Heart left ventricle (tissue), 16 donors: ENCODE results near the gene EIF1. TPM values are rescaled to one million over a fixed set of nuclear protein-coding genes. Genes with fewer than 3 reads are reported as not detected.

ENCODE experiments used
- ATAC-seq, 4 donors: fragments of 200-7000 bp; cut with Tn5 transposase; one replicate each; pipeline ENCODE4 v1.9.1; 2020 to 2022; ENCODE audit warnings: moderate library complexity in 4 of 4, mild to moderate bottlenecking in 3 of 4, moderate number of reproducible peaks in 1 of 4
- DNase-seq, 5 donors: peaks; one replicate each; pipeline ENCODE4 v3.0.0-alpha.2; 2020
- H3K27ac ChIP-seq, 12 donors: fragments of 200-600 bp; sonication (generic) in 4 of 12; one replicate each; pipeline versions ENCODE4 v1.5.0 to v1.8.0; 2016 to 2022; ENCODE audit warnings: mild to moderate bottlenecking in 2 of 12
- H3K27me3 ChIP-seq, 9 donors: fragments of 200-600 bp; sonication (generic) in 2 of 9; one replicate each; pipeline versions ENCODE4 v1.5.1 to v1.8.0; 2016 to 2022; ENCODE audit warnings: mild to moderate bottlenecking in 3 of 9
- H3K36me3 ChIP-seq, 9 donors: fragments of 200-600 bp; sonication (generic) in 2 of 9; one replicate each; pipeline versions ENCODE4 v1.5.0 to v1.8.0; 2018 to 2022; ENCODE audit warnings: mild to moderate bottlenecking in 2 of 9
- H3K4me1 ChIP-seq, 12 donors: fragments of 200-600 bp; sonication (generic) in 4 of 12; one replicate each; pipeline versions ENCODE4 v1.5.0 to v1.8.0; 2016 to 2022; ENCODE audit warnings: mild to moderate bottlenecking in 3 of 12
- H3K4me3 ChIP-seq, 12 donors: fragments of 200-600 bp; sonication (generic) in 4 of 12; one replicate each; pipeline versions ENCODE4 v1.5.0 to v1.8.0; 2017 to 2022; ENCODE audit warnings: mild to moderate bottlenecking in 9 of 12, moderate library complexity in 4 of 12
- H3K9me3 ChIP-seq, 12 donors: fragments of 200-600 bp; sonication (generic) in 4 of 12; one replicate each; pipeline versions ENCODE4 v1.5.0 to v1.8.0; 2016 to 2022; ENCODE audit warnings: mild to moderate bottlenecking in 1 of 12
- POLR2A ChIP-seq, 2 donors: fragments of 450-650 bp; IDR thresholded peaks; one replicate each; pipeline ENCODE4 v1.6.1; 2017; ENCODE audit warnings: antibody characterized with exemption in 2 of 2, mild to moderate bottlenecking in 2 of 2, moderate library complexity in 2 of 2
- WGBS, 4 donors: extraction: QIAGEN DNeasy Blood & Tissue Kit in 2 of 4; methylation state at CpG; one replicate each; pipeline versions ENCODE4 v1.1.5 to v1.1.7; 2013 to 2018; 5-methylcytosine and 5-hydroxymethylcytosine counted together
- intact Hi-C, 10 donors: fragments of 100-400 bp; cut with DNase I; formaldehyde crosslinking; loops; one replicate each; pipeline versions ENCODE4 v1.11.1 to v1.14.2; 2022
- polyA plus RNA-seq, 2 donors: library from polyadenylated mRNA; stranded (reverse); fragments of 200-250 nt; gene quantifications; one replicate each; pipeline ENCODE4 v1.2.3, GENCODE V29; 2013
- total RNA-seq, 9 donors: library from RNA; depleted of rRNA in 2 of 9; stranded (reverse); fragments of >200 nt in 2 of 9; fragmentation: NEBNext Ultra II Directional in 3 of 9; extraction: Animal tissue kit (Norgen Biotek cat#: 25700) in 3 of 9; gene quantifications; one replicate each; pipeline versions ENCODE4 v1.1.0 to v1.2.4, GENCODE V29; 2016 to 2023
- TF ChIP-seq, protein P1 (sequence below), 12 donors: fragments of 200-600 bp; sonication (generic) in 4 of 12; IDR thresholded peaks; one replicate each; pipeline versions ENCODE4 v1.5.0 to v1.8.0; 2018 to 2022; ENCODE audit warnings: antibody characterized with exemption in 12 of 12, mild to moderate bottlenecking in 5 of 12
- donor health status: ischemic (EF 13 %, LVEDD 7.1; RV severe dilation, severe dysfunction).
- donor health status: healthy with polysubstance abuse.
- donor health status: DM: no; HTN: yes; CAD: no.
- donor health status: DM: no; HTN: no; CAD: no.
- donor health status: ischemic (EF 25% LVEDD 6.9; RV normal size, moderate dysfunction).
- donor health status: ischemic (EF 25% LVEDD 5.7; RV mildly dilated, moderate dysfunction).
- donor health status: healthy.
- donor health status: DM: yes; HTN: yes; CAD: no.
- donor health status: ischemic (EF 35%, LVEDD 5.7; RV mildly dilated, moderate dysfunction).
- donor health status: nonischemic (EF 11% LVEDD 7.7; RV severe dilation, severe dysfunction).
- donor health status: DM: yes; HTN: yes; CAD: no.
- donor health status: PGD.
- donor health status: ischemic (EF 29% LVEDD 5.4; RV normal size, mild dysfunction).
- donor health status: nonischemic (EF 23%, LVEDD 6.1; RV moderate dilation, normal function).

EIF1 gene
- total and polyA plus RNA-seq, 11 donors, result 402 to 1,338 (median 1,111) TPM

DNA sequence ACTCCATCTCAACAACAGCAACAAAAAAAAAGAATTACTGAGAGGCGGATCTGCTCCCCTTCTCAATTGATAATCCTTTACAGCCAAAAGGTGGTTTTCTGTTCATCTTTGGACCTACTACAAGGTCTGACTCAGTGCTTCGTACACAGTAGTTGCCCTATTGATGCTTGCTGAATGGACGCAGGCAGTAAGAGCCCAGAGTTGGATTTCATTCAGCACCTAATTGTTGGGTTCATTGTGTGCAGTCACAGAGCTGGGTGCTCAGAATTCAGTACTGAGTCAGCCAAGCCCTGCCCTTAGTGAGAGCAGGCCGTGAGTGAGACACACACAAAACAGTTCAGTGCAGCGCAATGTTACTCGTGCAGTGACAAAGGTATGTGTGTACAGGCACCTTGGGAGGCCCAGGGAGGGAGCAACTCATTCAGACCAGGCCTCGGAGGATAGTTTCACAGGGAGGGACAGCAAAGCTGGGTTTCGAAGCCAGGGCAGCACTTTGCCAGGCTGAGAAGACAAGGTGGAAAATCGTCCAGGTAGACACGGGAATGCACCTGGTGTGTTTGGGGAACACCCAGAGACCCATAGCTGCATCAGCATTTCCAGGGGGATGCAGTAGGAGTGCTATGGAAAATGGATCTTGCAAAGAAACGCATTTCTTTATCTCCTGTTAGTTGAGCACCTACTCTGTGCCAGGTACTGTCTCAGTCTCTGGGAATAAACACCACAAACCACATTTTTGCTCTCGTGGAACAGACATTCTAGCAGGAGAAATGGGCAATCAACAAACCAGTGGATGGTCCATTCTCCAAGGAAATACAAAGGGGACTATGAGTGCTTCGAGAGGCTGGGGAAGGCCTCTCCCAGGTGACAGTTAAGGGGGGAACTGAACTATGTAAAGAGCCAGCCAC lies 46.2 kb upstream of the EIF1 start:
- TF ChIP-seq, protein P1, sequence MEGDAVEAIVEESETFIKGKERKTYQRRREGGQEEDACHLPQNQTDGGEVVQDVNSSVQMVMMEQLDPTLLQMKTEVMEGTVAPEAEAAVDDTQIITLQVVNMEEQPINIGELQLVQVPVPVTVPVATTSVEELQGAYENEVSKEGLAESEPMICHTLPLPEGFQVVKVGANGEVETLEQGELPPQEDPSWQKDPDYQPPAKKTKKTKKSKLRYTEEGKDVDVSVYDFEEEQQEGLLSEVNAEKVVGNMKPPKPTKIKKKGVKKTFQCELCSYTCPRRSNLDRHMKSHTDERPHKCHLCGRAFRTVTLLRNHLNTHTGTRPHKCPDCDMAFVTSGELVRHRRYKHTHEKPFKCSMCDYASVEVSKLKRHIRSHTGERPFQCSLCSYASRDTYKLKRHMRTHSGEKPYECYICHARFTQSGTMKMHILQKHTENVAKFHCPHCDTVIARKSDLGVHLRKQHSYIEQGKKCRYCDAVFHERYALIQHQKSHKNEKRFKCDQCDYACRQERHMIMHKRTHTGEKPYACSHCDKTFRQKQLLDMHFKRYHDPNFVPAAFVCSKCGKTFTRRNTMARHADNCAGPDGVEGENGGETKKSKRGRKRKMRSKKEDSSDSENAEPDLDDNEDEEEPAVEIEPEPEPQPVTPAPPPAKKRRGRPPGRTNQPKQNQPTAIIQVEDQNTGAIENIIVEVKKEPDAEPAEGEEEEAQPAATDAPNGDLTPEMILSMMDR (IDR thresholded peaks at IDR 0.05), result no peak
- TF ChIP-seq POLR2A (IDR thresholded peaks at IDR 0.05), result no peak
- Histone ChIP-seq H3K27ac (no peak overlapping the region), H3K4me3 (no peak overlapping the region), H3K4me1 (peaks cover 0 to 16% (median 0%) of the 10 kb centered on the region in 12 donors), H3K27me3 (no peaks in the 10 kb centered on the region), H3K9me3 (no peaks in the 10 kb centered on the region), H3K36me3 (no peaks in the 10 kb centered on the region)
- intact Hi-C loops, result loop anchor here in 3 of 10 donors (2.0 to 10.0 kb wide), 3 partner anchors 58 to 728 kb away; partner anchors contain the start of gene KRT14 (in 1 of the 3)
- no peak for ATAC-seq
- DNase-seq, result no peak
- WGBS, 4 donors, result 85 to 90% (median 88%) methylated on average over 12 to 13 of the region's 13 CpGs

DNA sequence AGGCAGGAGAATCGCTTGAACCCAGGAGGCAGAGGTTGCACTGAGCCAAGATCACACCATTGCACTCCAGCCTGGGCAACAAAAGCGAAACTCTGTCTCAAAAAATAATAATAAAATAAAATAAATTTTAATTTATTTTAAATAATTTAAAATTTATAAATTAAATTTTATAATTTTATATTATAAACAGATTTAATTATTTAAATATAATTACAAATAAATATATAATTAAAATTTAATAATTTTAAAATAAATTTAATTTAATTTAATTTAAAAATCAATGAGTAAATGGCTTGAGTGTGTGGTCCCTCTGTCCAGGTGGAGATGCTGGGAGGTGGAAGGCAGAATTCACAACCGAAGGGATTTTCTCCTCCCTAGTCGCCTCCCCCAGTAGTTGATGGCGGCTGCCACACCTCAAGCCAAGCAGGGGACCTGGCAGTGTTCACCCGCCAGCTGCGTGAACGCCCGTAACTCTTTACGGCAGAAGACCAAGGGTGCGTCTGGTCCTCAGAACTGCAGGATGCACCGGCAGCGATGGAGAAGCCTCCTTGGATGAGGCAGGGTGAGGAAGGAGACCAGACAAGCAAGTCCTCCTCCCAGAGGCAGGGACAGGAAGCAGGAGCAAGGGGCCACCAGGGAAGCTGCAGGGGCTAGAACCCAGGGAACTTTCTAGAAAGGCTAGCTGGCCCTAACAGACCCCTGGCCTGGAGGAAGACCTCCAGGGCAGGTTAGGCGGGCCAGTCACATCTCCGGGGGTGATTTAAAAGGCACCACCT lies 41.5 kb upstream of the EIF1 start:
- no peaks in the 10 kb centered on the region for H3K36me3 ChIP-seq
- no peaks in the 10 kb centered on the region for H3K27me3 ChIP-seq
- H3K27ac ChIP-seq, result no peak overlapping the region
- intact Hi-C loops, result loop anchor here (5.0 to 10.0 kb wide), 9 partner anchors 62 to 845 kb away; partner anchors contain the start of gene KRT14 (in 1 of the 10)
- TF ChIP-seq, protein P1 (IDR thresholded peaks at IDR 0.05), result no peak
- no peak for TF ChIP-seq POLR2A (IDR thresholded peaks at IDR 0.05)
- peaks cover 0 to 29% (median 8%) of the 10 kb centered on the region in 12 donors for H3K4me1 ChIP-seq
- WGBS, 4 donors, result 70 to 75% (median 74%) methylated on average over 15 of the region's 15 CpGs
- no peak overlapping the region for H3K4me3 ChIP-seq
- DNase-seq (no peak), ATAC-seq (no peak)
- no peaks in the 10 kb centered on the region for H3K9me3 ChIP-seq

DNA sequence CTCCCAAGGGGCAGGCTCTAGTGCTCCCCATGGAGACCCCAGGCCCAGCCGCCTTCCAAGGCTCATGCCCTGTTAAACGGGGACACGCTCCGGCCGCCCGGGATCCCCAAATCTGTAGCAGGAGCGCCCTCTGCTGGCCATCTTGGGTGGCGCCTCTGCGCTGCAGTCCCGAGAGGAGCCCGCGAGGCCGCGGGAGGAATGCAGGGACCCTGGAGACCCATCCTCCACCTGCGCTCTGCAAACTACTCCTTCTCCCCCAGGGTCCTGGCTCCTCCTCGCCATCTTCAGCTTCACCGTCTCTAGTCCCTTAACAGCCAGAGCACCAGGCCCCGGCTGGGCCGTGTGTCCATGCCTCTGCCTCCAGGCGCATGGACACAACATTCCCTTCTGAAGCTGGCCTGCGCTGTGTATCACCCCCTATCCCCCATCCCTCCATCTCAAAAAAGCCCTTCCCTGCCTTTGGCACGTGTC lies 40.7 kb upstream of the EIF1 start:
- H3K4me3 ChIP-seq, result peak overlapping the region in 11 of 12 donors; percentile 2 to 57 (median 45)
- peak overlapping the region in 2 of 12 donors; percentile 38 to 41 for H3K27ac ChIP-seq
- H3K27me3 ChIP-seq, result no peaks in the 10 kb centered on the region
- H3K36me3 ChIP-seq, result no peaks in the 10 kb centered on the region
- 0 to 3% (median 1%) methylated on average over 20 to 22 of the region's 22 CpGs for WGBS, 4 donors
- no peaks in the 10 kb centered on the region for H3K9me3 ChIP-seq
- TF ChIP-seq, protein P1 (IDR thresholded peaks at IDR 0.05), result peak; percentile 90 to 98 (median 96)
- no peak for TF ChIP-seq POLR2A (IDR thresholded peaks at IDR 0.05)
- DNase-seq, result peak; percentile 83 to 95 (median 88)
- intact Hi-C loops, result loop anchor here (1.0 to 10.0 kb wide), 17 partner anchors 14 to 846 kb away; partner anchors contain the start of gene KRT14 (in 1 of the 10)
- H3K4me1 ChIP-seq, result peaks cover 0 to 29% (median 8%) of the 10 kb centered on the region in 12 donors
- peak; percentile 70 to 92 (median 86) for ATAC-seq
